GM12892 (cell line): Measurements from ENCODE around the gene CDH13.

Source experiments
- POLR2A ChIP-seq: IDR thresholded peaks from 2 replicates; pipeline ENCODE4 v1.6.1; 2011; ENCODE audit warnings: low read depth, low read length, control low read depth
- POLR2AphosphoS5 ChIP-seq: IDR thresholded peaks from 2 replicates; pipeline ENCODE4 v1.6.1; 2011; ENCODE audit warnings: low read depth, low read length, control low read depth
- TAF1 ChIP-seq: IDR thresholded peaks from 2 replicates; pipeline ENCODE4 v1.6.1; 2011; ENCODE audit warnings: low read depth, mild to moderate bottlenecking, control low read depth, low read length, borderline replicate concordance

GRCh38 chr16:83271123-83271522 is 644.4 kb downstream of the CDH13 start:
- TF ChIP-seq POLR2AphosphoS5 (no peak), POLR2A (no peak), TAF1 (no peak)
